ENCODE results near the gene ACSL6.

ACSL6 gene

DNA sequence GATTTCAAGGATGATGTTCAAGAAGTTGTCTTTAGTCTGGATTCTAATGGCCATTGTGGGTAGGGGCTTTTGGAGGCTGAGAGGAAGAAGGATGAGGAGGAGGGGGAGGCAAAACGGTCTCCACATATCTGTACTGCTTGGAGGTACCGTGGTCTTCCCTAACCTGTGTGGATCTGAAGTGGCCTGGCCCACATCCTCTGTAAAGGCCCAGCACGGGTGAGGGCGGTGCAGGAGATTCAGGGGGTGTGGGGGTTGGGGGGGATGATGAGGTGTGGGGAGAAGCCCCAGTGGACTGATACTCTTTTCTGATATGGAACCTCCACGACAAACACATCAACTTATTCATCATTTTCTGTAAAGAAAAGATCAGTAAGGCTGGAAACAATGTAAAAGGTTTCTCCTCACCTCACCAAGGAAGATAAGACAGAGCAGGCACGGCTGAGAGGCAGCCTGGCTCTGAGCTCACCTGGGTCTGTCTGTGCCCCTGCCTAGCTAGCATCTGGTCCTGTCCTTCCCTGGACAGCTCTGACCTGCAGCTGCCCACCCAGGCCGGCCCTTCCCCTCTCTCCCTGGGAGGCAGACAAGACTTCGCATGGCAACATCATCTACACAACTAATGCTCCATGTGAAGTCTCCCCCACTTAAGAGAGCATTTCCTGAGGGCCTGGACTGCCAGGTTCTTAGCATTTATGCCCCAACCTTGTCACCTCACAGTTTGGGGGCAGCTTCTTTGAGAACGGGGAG is 43.4 kb upstream of the ACSL6 start:
- Mint-ChIP-seq H3K9me3 (no peaks in the 10 kb centered on the region), H3K4me1 (peaks cover 10% of the 10 kb centered on the region), H3K27me3 (ENCODE audit: low read depth, poor library complexity) (peaks cover 8% of the 10 kb centered on the region), H3K27ac (no peak overlapping the region), H3K4me3 (no peak overlapping the region), H3K36me3 (ENCODE audit: low read depth) (no peaks in the 10 kb centered on the region)
- TF ChIP-seq, protein P1, sequence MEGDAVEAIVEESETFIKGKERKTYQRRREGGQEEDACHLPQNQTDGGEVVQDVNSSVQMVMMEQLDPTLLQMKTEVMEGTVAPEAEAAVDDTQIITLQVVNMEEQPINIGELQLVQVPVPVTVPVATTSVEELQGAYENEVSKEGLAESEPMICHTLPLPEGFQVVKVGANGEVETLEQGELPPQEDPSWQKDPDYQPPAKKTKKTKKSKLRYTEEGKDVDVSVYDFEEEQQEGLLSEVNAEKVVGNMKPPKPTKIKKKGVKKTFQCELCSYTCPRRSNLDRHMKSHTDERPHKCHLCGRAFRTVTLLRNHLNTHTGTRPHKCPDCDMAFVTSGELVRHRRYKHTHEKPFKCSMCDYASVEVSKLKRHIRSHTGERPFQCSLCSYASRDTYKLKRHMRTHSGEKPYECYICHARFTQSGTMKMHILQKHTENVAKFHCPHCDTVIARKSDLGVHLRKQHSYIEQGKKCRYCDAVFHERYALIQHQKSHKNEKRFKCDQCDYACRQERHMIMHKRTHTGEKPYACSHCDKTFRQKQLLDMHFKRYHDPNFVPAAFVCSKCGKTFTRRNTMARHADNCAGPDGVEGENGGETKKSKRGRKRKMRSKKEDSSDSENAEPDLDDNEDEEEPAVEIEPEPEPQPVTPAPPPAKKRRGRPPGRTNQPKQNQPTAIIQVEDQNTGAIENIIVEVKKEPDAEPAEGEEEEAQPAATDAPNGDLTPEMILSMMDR (IDR thresholded peaks at IDR 0.05), result no peak
- no peak for DNase-seq

DNA sequence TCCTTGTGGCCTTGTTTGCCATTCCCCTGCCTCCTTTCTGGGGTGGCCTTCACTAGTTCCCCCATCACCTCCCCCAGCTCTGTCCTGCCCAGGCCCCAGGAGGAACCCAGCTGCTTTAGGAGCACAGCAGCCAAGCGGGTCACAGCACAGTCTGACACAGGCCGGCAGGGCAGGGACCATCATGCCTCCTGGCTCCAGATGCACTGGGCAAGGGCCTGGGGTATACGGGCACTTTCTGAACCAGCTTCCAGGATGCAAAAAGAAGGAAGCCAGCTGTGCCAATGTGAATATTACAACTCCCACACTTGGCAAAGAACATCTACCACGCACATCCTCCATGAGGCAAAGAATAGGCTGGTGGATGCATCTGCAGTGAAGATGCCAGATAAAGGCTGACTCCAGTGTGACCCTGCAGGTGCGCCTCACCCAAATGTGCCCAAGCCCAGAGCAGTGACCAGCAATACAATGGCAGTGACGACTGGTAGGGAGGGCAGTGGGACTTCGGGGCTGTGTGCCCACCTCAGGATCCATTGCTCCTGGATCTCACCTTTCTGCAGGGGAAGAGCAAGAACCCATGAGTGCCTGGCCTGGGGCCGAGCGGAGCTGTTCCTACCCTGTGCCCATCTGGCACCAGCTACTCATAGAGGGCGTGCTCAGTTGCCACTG is 42.7 kb upstream of the ACSL6 start:
- H3K36me3 Mint-ChIP-seq (ENCODE audit: low read depth), result no peaks in the 10 kb centered on the region
- TF ChIP-seq, protein P1 (IDR thresholded peaks at IDR 0.05), result no peak
- peaks cover 8% of the 10 kb centered on the region for H3K27me3 Mint-ChIP-seq (ENCODE audit: low read depth, poor library complexity)
- H3K4me1 Mint-ChIP-seq, result peaks cover 10% of the 10 kb centered on the region
- H3K27ac Mint-ChIP-seq, result no peak overlapping the region
- DNase-seq, result no peak
- H3K4me3 Mint-ChIP-seq, result no peak overlapping the region
- H3K9me3 Mint-ChIP-seq, result no peaks in the 10 kb centered on the region

DNA sequence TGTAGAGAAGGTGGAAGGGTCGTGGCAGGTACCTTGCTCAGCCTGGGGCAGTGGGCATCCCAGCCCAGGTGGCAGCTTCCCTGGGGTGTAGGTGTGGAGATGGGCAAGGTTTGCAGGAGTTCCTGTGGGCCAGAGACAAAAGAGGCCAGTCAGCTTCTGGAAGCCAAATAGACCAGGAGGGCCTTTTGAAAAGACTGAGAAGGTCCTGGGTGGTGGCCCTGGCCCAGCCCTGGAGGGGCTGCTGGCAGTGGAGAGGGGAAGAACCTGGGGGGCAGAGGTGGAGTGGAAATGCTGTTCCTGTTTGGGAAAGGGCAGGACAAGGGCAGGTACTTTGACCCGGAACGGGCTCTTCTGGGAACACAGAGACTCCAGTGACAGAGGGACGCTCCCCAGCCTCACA is 42.0 kb upstream of the ACSL6 start:
- Mint-ChIP-seq H3K9me3 (no peaks in the 10 kb centered on the region), H3K36me3 (ENCODE audit: low read depth) (no peaks in the 10 kb centered on the region), H3K4me1 (peaks cover 10% of the 10 kb centered on the region), H3K27me3 (ENCODE audit: low read depth, poor library complexity) (peaks cover 8% of the 10 kb centered on the region), H3K27ac (no peak overlapping the region), H3K4me3 (no peak overlapping the region)
- TF ChIP-seq, protein P1 (IDR thresholded peaks at IDR 0.05), result no peak
- DNase-seq, result no peak

DNA sequence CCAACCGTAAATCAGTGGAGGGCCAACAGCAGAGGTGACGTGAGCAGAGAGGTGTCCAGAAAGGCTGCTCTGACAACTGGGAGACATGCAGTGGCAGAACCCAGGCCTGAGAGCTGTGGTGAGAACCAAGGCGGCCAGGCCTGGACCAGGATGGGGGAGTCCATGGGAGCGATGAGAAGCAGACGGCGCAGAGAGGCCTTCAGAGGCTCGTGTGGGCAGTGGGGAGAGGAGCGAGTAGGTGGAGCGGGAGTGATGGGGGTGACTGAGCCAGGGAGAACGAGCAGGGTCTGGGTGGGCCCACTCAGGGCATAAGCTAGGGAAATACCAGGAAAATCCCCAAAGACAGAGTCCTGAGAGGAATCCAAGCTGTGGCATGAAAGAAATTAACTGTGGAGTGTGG is 41.1 kb upstream of the ACSL6 start:
- Mint-ChIP-seq H3K4me1 (peaks cover 10% of the 10 kb centered on the region), H3K4me3 (peak overlapping the region; percentile 31), H3K27me3 (ENCODE audit: low read depth, poor library complexity) (peaks cover 8% of the 10 kb centered on the region), H3K9me3 (no peaks in the 10 kb centered on the region), H3K27ac (no peak overlapping the region), H3K36me3 (ENCODE audit: low read depth) (no peaks in the 10 kb centered on the region)
- DNase-seq, result no peak
- TF ChIP-seq, protein P1 (IDR thresholded peaks at IDR 0.05), result no peak

DNA sequence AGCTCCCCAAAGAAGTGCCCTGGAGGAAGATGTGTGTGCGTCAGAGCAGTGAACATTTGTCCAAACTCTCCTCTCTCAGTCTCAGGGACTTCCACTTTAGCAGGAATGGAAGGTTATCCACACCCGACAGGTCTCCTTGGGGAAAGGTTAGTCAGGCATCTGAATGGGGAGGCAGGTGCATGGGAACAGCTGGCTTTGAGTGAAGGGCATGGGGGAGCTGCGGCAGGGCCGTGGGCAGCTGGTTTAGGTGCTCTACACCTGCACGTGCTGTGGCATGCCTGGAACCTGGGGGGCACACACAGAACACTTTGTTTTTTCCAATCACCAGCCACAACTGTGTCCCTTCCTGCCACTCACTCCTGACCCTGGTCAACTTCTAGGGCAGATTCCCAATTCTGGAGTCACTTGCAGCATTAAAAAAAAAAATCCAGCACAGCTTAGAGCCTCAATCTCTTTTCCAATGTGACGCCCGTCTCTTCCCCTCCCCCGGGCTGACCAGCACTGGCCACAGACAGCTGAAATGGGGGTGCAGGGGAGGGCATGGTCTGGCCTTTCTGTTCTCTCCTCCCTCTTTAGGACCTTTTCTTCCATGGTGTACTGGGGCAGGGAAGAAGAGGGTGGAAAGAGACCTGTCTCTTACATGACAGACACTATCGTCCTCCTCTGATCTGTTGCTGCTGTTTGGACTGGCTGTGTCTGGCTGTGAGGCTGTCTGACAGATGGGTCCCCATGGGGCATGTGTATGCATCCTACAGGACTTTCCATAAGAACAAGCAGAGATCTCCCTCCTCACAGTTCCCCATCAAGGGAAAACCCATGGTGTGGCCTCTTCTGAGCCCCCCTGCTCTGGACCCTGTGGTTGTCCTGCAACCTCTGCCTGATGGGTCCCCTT is 39.4 kb upstream of the ACSL6 start:
- Mint-ChIP-seq H3K27ac (no peak overlapping the region), H3K36me3 (ENCODE audit: low read depth) (no peaks in the 10 kb centered on the region), H3K4me1 (peaks cover 10% of the 10 kb centered on the region), H3K27me3 (ENCODE audit: low read depth, poor library complexity) (peaks cover 13% of the 10 kb centered on the region), H3K9me3 (no peaks in the 10 kb centered on the region), H3K4me3 (no peak overlapping the region)
- TF ChIP-seq, protein P1 (IDR thresholded peaks at IDR 0.05), result no peak
- DNase-seq, result no peak
